Measurements from ENCODE around the gene HMG20A.

DNA sequence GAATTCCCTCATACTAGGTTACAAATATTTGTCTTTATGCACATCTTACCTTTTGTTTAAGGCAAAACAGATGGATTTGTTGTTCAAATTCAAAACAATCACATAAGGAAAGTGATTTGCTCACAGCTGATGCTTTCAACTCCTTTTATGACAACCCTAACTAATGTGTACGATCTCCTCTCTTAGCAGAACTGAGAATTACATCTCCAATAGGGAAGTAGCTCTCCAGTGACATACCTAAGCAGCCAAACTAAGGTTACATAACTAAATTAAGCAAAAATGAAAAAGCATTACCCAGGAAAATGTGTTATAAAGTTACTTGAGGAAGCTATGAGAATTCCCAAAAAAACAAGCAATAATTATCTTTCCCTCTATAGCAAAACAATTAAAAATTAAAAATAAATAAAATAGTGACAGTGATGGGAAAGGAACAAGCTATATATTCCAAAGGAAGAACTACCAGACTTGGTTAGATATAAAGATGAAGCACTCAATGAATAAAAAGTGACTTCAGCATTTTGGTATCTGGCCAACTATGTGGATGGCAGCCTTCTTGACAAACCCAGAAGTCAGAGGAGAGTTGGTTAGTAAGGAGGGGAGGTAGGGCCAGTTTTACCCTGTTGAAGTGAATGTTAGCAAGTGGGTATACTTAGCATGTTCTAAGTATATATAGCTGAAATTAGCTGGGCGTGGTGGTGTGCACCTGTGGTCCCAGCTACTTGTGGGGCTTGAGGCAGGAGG is 33.2 kb upstream of the HMG20A start:
- TF ChIP-seq ELF4 (IDR thresholded peaks at IDR 0.05) (no peak), SP1 (IDR thresholded peaks at IDR 0.05) (no peak), FOXA1 (IDR thresholded peaks at IDR 0.05) (no peak), FOXM1 (IDR thresholded peaks at IDR 0.05; ENCODE audit: borderline replicate concordance) (no peak), TARDBP (IDR thresholded peaks at IDR 0.05) (no peak), ZNF384 (IDR thresholded peaks at IDR 0.05) (no peak), L3MBTL2 (conservative IDR thresholded peaks at IDR 0.05) (no peak), BHLHE40 (IDR thresholded peaks at IDR 0.05; ENCODE audit: borderline replicate concordance) (no peak), SUZ12 (IDR thresholded peaks at IDR 0.05) (no peak), CTBP1 (IDR thresholded peaks at IDR 0.05; ENCODE audit: borderline replicate concordance) (no peak), NFRKB (IDR thresholded peaks at IDR 0.05) (no peak), ARNT (IDR thresholded peaks at IDR 0.05) (no peak)
- TF ChIP-seq, protein P1, sequence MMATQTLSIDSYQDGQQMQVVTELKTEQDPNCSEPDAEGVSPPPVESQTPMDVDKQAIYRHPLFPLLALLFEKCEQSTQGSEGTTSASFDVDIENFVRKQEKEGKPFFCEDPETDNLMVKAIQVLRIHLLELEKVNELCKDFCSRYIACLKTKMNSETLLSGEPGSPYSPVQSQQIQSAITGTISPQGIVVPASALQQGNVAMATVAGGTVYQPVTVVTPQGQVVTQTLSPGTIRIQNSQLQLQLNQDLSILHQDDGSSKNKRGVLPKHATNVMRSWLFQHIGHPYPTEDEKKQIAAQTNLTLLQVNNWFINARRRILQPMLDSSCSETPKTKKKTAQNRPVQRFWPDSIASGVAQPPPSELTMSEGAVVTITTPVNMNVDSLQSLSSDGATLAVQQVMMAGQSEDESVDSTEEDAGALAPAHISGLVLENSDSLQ (IDR thresholded peaks at IDR 0.05) = no peak

All from HEK293T (cell line).